K562 (cell line): ENCODE data around the gene ARHGAP18. TPM values are rescaled to one million over a fixed set of nuclear protein-coding genes. Genes with fewer than 3 reads are reported as not detected.

Source experiments
- ATAC-seq: fragments of 200-7000 bp; cut with Tn5 transposase; 3 replicates; pipeline ENCODE4 v1.9.1; 2020; ENCODE audit warnings: moderate library complexity
- BruUV-seq: library from RNA; stranded (reverse); fragments of 400-500 nt; replicated peaks from 2 replicates; lab custom pipeline; 2021; lab: Mats Ljungman, UMichigan
- CTCF ChIA-PET: fragments of 300-600 bp; formaldehyde crosslinking; extraction: SDS; loops from one replicate; lab custom pipeline; 2021; ENCODE audit warnings: low intra/inter-chr PET ratio; lab: Yijun Ruan, JAX
- POLR2A ChIA-PET: fragments of 300-600, 350-650 bp; sonication (Branson Sonifier 250); formaldehyde crosslinking; extraction: SDS; loops from one replicate; lab custom pipeline; 2021; ENCODE audit warnings: antibody characterized with exemption, inconsistent platforms; lab: Yijun Ruan, JAX
- DNase-seq, 4 experiments: peaks; one replicate each; pipeline versions ENCODE4 v3.0.0 to v3.0.0-alpha.2; 2011 to 2018; ENCODE audit warnings: low spot score in 3 of 4, mixed read lengths in 3 of 4; ENCODE audit errors: extremely low read depth in 1 of 4
- FAIRE-seq: peaks from 2 replicates; lab custom pipeline; 2011; peaks lifted over from hg19 to GRCh38; lab: Jason Lieb, UNC
- H2AFZ ChIP-seq: 2 replicates; pipeline ENCODE4 v1.6.0; 2011; ENCODE audit warnings: low read depth, low read length, control low read depth, inconsistent platforms
- H3K27ac ChIP-seq: fragments of 200-600 bp; 3 replicates; pipeline ENCODE4 v1.8.0; 2011; ENCODE audit warnings: low read depth, mild to moderate bottlenecking, control low read depth, inconsistent platforms, low read length, moderate library complexity, mixed read lengths; ENCODE audit errors: extremely low read depth
- H3K27me3 ChIP-seq, 2 experiments: fragments of 300-600 bp in 1 of 2; 2 replicates in 1 of 2; 3 replicates in 1 of 2; pipeline versions ENCODE4 v1.6.0 to v1.8.0; 2011; ENCODE audit warnings: inconsistent platforms in 2 of 2, low read length in 2 of 2, mild to moderate bottlenecking in 1 of 2, mixed read lengths in 1 of 2, moderate library complexity in 1 of 2; ENCODE audit not compliant: control insufficient read depth in 2 of 2, insufficient read depth in 2 of 2
- H3K36me3 ChIP-seq: fragments of 300-600 bp; 3 replicates; pipeline ENCODE4 v1.8.0; 2011; ENCODE audit warnings: mild to moderate bottlenecking, low read length, inconsistent platforms; ENCODE audit not compliant: control insufficient read depth, insufficient read depth
- H3K4me1 ChIP-seq, 2 experiments: fragments of 200-600 bp in 1 of 2; replicated peaks in 1 of 2; 2 replicates in 1 of 2; 3 replicates in 1 of 2; pipeline versions ENCODE4 v1.5.1 to v1.8.0; 2011; ENCODE audit warnings: inconsistent platforms in 2 of 2, low read length in 2 of 2, mild to moderate bottlenecking in 1 of 2, mixed read lengths in 1 of 2, moderate library complexity in 1 of 2; ENCODE audit not compliant: control insufficient read depth in 2 of 2, insufficient read depth in 2 of 2
- H3K4me2 ChIP-seq: 2 replicates; pipeline ENCODE4 v1.6.1; 2011; ENCODE audit warnings: low read length, control low read depth, inconsistent platforms, mixed read lengths; ENCODE audit not compliant: insufficient read depth
- H3K4me3 ChIP-seq: fragments of 200-600 bp; sonication (generic), shearing (Covaris generic); 2 replicates; pipeline ENCODE4 v1.5.1; 2016; ENCODE audit warnings: control low read depth, inconsistent platforms
- H3K79me2 ChIP-seq: fragments of 200-600 bp; 3 replicates; pipeline ENCODE4 v1.8.0; 2011; ENCODE audit warnings: low read length, inconsistent platforms; ENCODE audit not compliant: control insufficient read depth, insufficient read depth
- H3K9ac ChIP-seq, 2 experiments: 2 replicates each; pipeline versions ENCODE4 v1.6.0 to v1.6.1; 2011; ENCODE audit warnings: low read depth in 2 of 2, low read length in 2 of 2, control low read depth in 1 of 2, inconsistent platforms in 1 of 2, mild to moderate bottlenecking in 1 of 2, mixed read lengths in 1 of 2; ENCODE audit not compliant: insufficient read depth in 1 of 2
- H3K9me1 ChIP-seq: one replicate; pipeline ENCODE4 v1.6.0; 2011; ENCODE audit warnings: inconsistent platforms, mild to moderate bottlenecking, low read length, moderate library complexity; ENCODE audit not compliant: control insufficient read depth, insufficient read depth
- H3K9me3 ChIP-seq: replicated peaks from 2 replicates; pipeline ENCODE4 v1.5.1; 2011; ENCODE audit warnings: low read depth, low read length, inconsistent platforms; ENCODE audit not compliant: control insufficient read depth, insufficient read depth
- H4K20me1 ChIP-seq: replicated peaks from 2 replicates; pipeline ENCODE4 v1.6.1; 2011; ENCODE audit warnings: low read length, inconsistent platforms, mixed read lengths; ENCODE audit not compliant: control insufficient read depth, insufficient read depth
- ATF7 ChIP-seq: fragments of 450-650 bp; IDR thresholded peaks from 2 replicates; pipeline ENCODE4 v1.7.1; 2014; ENCODE audit warnings: mild to moderate bottlenecking, moderate library complexity
- NFATC3 ChIP-seq: fragments of 450-650 bp; IDR thresholded peaks from 2 replicates; pipeline ENCODE4 v1.6.1; 2017; ENCODE audit warnings: mild to moderate bottlenecking
- NFIX ChIP-seq: fragments of 250-450 bp; sonication (Bioruptor Pico); IDR thresholded peaks from 2 replicates; pipeline ENCODE4 v1.4.0; 2020; ENCODE audit warnings: low read depth, mild to moderate bottlenecking, moderate library complexity
- PTTG1 ChIP-seq: fragments of 450-650 bp; IDR thresholded peaks from 2 replicates; pipeline ENCODE4 v1.6.1; 2016; ENCODE audit warnings: low read depth, mild to moderate bottlenecking, missing genetic modification characterization, missing compliant biosample characterization
- SAFB2 ChIP-seq: fragments of 200-400 bp; formaldehyde crosslinking; IDR thresholded peaks from 2 replicates; pipeline ENCODE4 v1.6.1; 2018; ENCODE audit warnings: borderline replicate concordance, low read length, low read depth, moderate library complexity; ENCODE audit not compliant: severe bottlenecking
- TSHZ1 ChIP-seq: fragments of 250-450 bp; sonication (Bioruptor Pico); IDR thresholded peaks from 2 replicates; pipeline ENCODE4 v1.4.0; 2020; ENCODE audit warnings: mild to moderate bottlenecking, moderate library complexity
- U2AF1 ChIP-seq: fragments of 200-400 bp; formaldehyde crosslinking; optimal IDR thresholded peaks from 2 replicates; pipeline ENCODE3; 2017; ENCODE audit warnings: mild to moderate bottlenecking, low read depth, low read length, moderate library complexity
- ZNF561 ChIP-seq: fragments of 450-650 bp; formaldehyde crosslinking; conservative IDR thresholded peaks from 2 replicates; pipeline ENCODE4 v1.4.0; 2020; ENCODE audit warnings: mild to moderate bottlenecking, moderate library complexity
- WGBS: fragments of 100-300 bp; shearing (Covaris generic); methylation state at CpG from one replicate; pipeline ENCODE4 v1.1.6; 2016; ENCODE audit warnings: low coverage, mixed read lengths; ENCODE audit not compliant: insufficient coverage; ENCODE audit errors: missing lambda C conversion rate; 5-methylcytosine and 5-hydroxymethylcytosine counted together
- in situ Hi-C: fragments of 300-500 bp; cut with MboI; formaldehyde crosslinking; loops from 4 replicates; pipeline ENCODE4 v1.15.0; 2018; ENCODE audit warnings: inconsistent platforms, mixed read lengths
- intact Hi-C: fragments of 100-400 bp; cut with micrococcal nuclease; formaldehyde crosslinking; loops from 2 replicates; pipeline ENCODE4 v1.14.2; 2022
- polyA plus RNA-seq, 8 experiments: library from polyadenylated mRNA; depleted of rRNA in 4 of 8; stranded (reverse) in 5 of 8; unstranded in 3 of 8; fragments of >200 nt; fragmentation: Nextera tagmentation in 2 of 8; fragmentation: Illumina TruSeq in 1 of 8; extraction: Ambion mirVana in 2 of 8; extraction: Trizol in 1 of 8; gene quantifications; 2 replicates each; pipeline versions ENCODE4 v1.2.1 to v1.2.3, GENCODE V29; 2011 to 2014; ENCODE audit warnings: inconsistent platforms in 1 of 8, missing spikeins in 1 of 8
- total RNA-seq, 7 experiments: library from RNA; depleted of rRNA in 6 of 7; stranded (reverse); fragments of >200 nt in 6 of 7; fragmentation: Illumina TruSeq in 2 of 7; extraction: Trizol in 2 of 7; gene quantifications; 2 replicates each; pipeline versions ENCODE4 v1.2.1 to v1.2.3, GENCODE V29; 2011 to 2021; ENCODE audit warnings: low replicate concordance in 1 of 7
- TF ChIP-seq, protein P1 (sequence below): fragments of 200-800 bp; sonication (Bioruptor generic); IDR thresholded peaks from 2 replicates; pipeline ENCODE4 v1.6.1; 2017; ENCODE audit warnings: missing genetic modification characterization, missing compliant biosample characterization
- TF ChIP-seq, protein P2 (sequence below): fragments of 450-650 bp; IDR thresholded peaks from 2 replicates; pipeline ENCODE4 v1.6.1; 2016; ENCODE audit warnings: low read depth, mild to moderate bottlenecking, moderate library complexity

ARHGAP18 gene
- total and polyA plus RNA-seq, 9 of the 15 experiments (the other 6 are each of a cell fraction or from before 2014, with no cell fraction given) = 13.3 to 29.7 (median 21.1) TPM

DNA sequence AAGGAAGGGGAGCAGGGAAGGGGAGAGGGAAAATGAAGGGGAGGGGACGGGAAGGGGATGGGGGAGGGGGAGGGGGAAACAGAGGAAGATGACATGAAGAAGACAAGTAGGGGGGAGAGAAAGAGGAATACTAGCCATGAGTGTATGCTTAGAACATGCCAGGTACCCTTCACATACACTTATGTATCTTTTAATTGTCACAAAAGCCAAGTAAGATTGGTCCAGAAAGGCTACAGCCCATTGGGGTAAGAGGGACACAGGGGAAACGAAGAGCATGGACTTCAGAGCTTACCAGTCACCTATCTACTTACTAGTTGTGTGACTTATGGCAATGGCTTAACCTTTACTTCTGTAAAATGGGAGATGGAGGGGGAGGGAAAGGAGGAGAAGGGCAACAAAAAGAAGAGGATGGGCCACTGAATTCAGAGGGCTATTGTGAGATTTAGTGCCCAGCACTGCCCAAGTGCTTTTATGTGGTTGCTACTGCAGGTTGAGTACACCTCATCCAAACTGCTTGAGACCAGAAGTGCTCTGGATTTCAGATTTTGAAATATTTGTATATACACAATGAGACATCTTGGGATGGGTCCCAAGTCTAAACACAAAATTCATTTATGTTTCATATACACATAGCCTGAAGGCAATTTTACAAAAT lies 90.3 kb downstream of the ARHGAP18 start:
- BruUV-seq = no TSS peak
- TF ChIP-seq, protein P1, sequence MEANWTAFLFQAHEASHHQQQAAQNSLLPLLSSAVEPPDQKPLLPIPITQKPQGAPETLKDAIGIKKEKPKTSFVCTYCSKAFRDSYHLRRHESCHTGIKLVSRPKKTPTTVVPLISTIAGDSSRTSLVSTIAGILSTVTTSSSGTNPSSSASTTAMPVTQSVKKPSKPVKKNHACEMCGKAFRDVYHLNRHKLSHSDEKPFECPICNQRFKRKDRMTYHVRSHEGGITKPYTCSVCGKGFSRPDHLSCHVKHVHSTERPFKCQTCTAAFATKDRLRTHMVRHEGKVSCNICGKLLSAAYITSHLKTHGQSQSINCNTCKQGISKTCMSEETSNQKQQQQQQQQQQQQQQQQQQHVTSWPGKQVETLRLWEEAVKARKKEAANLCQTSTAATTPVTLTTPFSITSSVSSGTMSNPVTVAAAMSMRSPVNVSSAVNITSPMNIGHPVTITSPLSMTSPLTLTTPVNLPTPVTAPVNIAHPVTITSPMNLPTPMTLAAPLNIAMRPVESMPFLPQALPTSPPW = no peak
- TF ChIP-seq U2AF1 = no peak
- no peak for TF ChIP-seq PTTG1 (tag)
- no peak for TF ChIP-seq ZNF561 (CRISPR knock-in tag)
- TF ChIP-seq, protein P2, sequence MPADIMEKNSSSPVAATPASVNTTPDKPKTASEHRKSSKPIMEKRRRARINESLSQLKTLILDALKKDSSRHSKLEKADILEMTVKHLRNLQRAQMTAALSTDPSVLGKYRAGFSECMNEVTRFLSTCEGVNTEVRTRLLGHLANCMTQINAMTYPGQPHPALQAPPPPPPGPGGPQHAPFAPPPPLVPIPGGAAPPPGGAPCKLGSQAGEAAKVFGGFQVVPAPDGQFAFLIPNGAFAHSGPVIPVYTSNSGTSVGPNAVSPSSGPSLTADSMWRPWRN = no peak
- no peak for TF ChIP-seq SAFB2
- TF ChIP-seq TSHZ1 (CRISPR knock-in tag) = no peak
- TF ChIP-seq NFIX (CRISPR knock-in tag) = no peak
- no peak for TF ChIP-seq NFATC3
- no peak for TF ChIP-seq ATF7
- Histone ChIP-seq H3K9me1 (no peaks in the 10 kb centered on the region), H3K9ac (no peak overlapping the region), H3K36me3 (peaks cover 12% of the 10 kb centered on the region; the same call in 2 of the 3 replicates), H3K27me3 (no peaks in the 10 kb centered on the region), H3K4me3 (no peak overlapping the region), H3K27ac (no peak overlapping the region), H4K20me1 (no peaks in the 10 kb centered on the region), H3K4me2 (no peak overlapping the region), H3K79me2 (no peaks in the 10 kb centered on the region), H3K4me1 (no peaks in the 10 kb centered on the region), H3K9me3 (peaks cover 2% of the 10 kb centered on the region; the same call in 1 of the 2 replicates), H2AFZ (no peak overlapping the region)
- intact Hi-C loops (loop anchor here (2.0 kb wide), 1 partner anchor 111 kb away; no protein-coding TSS in a partner anchor), in situ Hi-C loops (no loop called here)
- FAIRE-seq (no peak), DNase-seq (no peak), ATAC-seq (no peak)
- WGBS = 67% methylated on average over 1 of the region's 2 CpGs
- POLR2A ChIA-PET = no interaction called here
- CTCF ChIA-PET = no interaction called here
